Measurements from ENCODE around the gene H1-8.
"Not testable (repeated sequence)": the region's sequence is repeated elsewhere in the genome, so short reads cannot be mapped to it uniquely, and the experiment has no call there.

H1-8 gene

GRCh38 chr3:129515108-129515820 lies 27.7 kb upstream of the H1-8 start:
- not testable (repeated sequence) for DNase-seq

- DNase-seq, result not testable (repeated sequence)
Observed at GRCh38 chr3:129515821-129516432, 27.0 kb upstream of the H1-8 start.

GRCh38 chr3:129517516-129517915 lies 25.5 kb upstream of the H1-8 start:
- no peak for DNase-seq

GRCh38 chr3:129518038-129518561 lies 24.9 kb upstream of the H1-8 start:
- no peak for DNase-seq

GRCh38 chr3:129518581-129518980 lies 24.4 kb upstream of the H1-8 start:
- DNase-seq, result no peak

- DNase-seq, result no peak
Observed at GRCh38 chr3:129519449-129519848, 23.5 kb upstream of the H1-8 start.

- no peak for DNase-seq
Observed at GRCh38 chr3:129519896-129520715, 22.9 kb upstream of the H1-8 start.

- DNase-seq, result no peak
Observed at GRCh38 chr3:129520960-129521359, 22.0 kb upstream of the H1-8 start.

- DNase-seq, result no peak
Observed at GRCh38 chr3:129521611-129522010, 21.4 kb upstream of the H1-8 start.

GRCh38 chr3:129522953-129523352 lies 20.0 kb upstream of the H1-8 start:
- DNase-seq, result no peak

- no peak for DNase-seq
Observed at GRCh38 chr3:129524081-129524480, 18.9 kb upstream of the H1-8 start.

GRCh38 chr3:129525341-129525968 lies 17.5 kb upstream of the H1-8 start:
- no peak for DNase-seq

GRCh38 chr3:129526121-129526900 lies 16.7 kb upstream of the H1-8 start:
- peak; percentile 63 for DNase-seq

GRCh38 chr3:129527262-129527661 lies 15.7 kb upstream of the H1-8 start:
- DNase-seq, result no peak

- no peak for DNase-seq
Observed at GRCh38 chr3:129528589-129529100, 14.3 kb upstream of the H1-8 start, which contains the start of gene RHO. Gene RHO (plus strand): TSS chr3:129528639. CDS start chr3:129528734, 95 bp downstream.

GRCh38 chr3:129529436-129530210 lies 13.4 kb upstream of the H1-8 start:
- DNase-seq, result no peak

GRCh38 chr3:129530251-129530791 lies 12.7 kb upstream of the H1-8 start:
- DNase-seq, result no peak

GRCh38 chr3:129530821-129531220 lies 12.2 kb upstream of the H1-8 start:
- DNase-seq, result no peak

- no peak for DNase-seq
Observed at GRCh38 chr3:129531699-129532098, 11.3 kb upstream of the H1-8 start.

- no peak for DNase-seq
Observed at GRCh38 chr3:129532261-129532660, 10.7 kb upstream of the H1-8 start.

- no peak for DNase-seq
Observed at GRCh38 chr3:129533406-129533805, 9.6 kb upstream of the H1-8 start.
